ENCODE results near the gene TXNRD2.
"Not testable (repeated sequence)": the region's sequence is repeated elsewhere in the genome, so short reads cannot be mapped to it uniquely, and the experiment has no call there.

The TXNRD2 gene

DNA sequence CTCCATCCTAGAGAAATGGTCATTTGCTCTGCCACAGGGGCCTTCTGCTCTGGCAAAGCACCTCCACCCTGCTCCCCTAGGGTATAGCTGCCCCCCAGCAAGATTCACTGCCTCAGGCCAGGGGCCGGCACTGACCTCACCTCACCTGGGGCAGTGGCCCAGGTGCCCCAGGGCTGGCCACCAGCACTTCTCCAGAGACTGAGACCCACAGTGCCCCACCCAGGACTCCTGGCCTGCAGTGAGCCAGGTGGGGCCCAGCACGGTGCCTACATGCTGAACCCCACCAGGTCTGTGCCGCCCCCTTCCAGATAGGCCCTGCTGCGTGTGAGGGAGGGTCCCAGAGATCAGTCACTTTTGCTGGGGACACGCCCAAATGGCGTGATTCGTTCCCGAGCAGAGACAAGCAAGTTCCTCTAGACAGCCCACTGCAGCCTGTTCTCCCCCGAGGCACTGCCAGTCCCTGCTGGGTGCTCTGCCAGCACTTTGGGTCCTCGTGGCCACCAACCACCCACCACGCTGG is 97.7 kb downstream of the TXNRD2 start:
- Mint-ChIP-seq H3K4me3 (no peak overlapping the region), H3K27me3 (no peaks in the 10 kb centered on the region), H3K36me3 (no peaks in the 10 kb centered on the region), H3K4me1 (peaks cover 12% of the 10 kb centered on the region), H3K27ac (peak overlapping the region; percentile 28), H3K9me3 (no peaks in the 10 kb centered on the region)
- ATAC-seq (ENCODE audit: low read depth), result no peak
- DNase-seq (ENCODE audit: low spot score in 2 of 2), result no peak

DNA sequence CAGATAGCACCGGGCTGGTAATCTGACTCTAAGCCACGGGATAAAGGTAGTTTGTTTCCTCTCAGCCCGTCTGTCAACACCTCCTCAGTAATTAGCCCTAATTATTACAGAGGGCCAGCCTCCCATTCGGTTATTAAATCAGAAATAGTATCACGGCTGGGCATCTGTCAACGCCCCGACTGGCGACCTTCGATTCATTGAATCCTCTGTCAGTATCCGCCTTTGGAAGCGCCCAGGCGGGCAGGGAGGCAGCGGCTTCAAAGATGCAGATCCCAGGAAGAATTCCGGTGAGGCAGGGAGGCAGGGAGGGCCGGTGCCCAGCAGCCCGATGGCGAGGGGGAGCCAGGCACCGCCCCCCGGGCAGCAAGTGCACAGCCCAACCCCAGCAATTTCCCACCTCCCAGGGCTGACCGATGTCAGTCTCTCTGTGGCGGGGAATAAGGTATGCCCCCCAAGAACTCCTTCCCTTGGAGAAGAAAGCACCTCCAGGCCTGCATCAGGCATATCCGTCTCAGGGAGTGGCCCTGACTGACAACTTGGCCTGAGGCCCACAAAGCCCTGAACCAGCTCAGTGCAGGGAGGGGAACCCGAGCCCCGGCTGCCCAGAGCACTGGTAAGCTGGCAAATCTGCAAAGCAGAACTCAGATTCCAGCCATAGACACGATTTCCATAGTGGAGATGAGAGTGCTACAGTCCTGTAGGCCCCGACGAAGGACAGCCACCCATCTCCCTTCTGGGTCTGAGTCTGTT is 98.3 kb downstream of the TXNRD2 start:
- peaks cover 15% of the 10 kb centered on the region for H3K4me1 Mint-ChIP-seq
- H3K9me3 Mint-ChIP-seq, result no peaks in the 10 kb centered on the region
- ATAC-seq (ENCODE audit: low read depth) (no peak), DNase-seq (ENCODE audit: low spot score in 2 of 2) (no peak)
- no peaks in the 10 kb centered on the region for H3K36me3 Mint-ChIP-seq
- no peak overlapping the region for H3K4me3 Mint-ChIP-seq
- no peaks in the 10 kb centered on the region for H3K27me3 Mint-ChIP-seq
- no peak overlapping the region for H3K27ac Mint-ChIP-seq

DNA sequence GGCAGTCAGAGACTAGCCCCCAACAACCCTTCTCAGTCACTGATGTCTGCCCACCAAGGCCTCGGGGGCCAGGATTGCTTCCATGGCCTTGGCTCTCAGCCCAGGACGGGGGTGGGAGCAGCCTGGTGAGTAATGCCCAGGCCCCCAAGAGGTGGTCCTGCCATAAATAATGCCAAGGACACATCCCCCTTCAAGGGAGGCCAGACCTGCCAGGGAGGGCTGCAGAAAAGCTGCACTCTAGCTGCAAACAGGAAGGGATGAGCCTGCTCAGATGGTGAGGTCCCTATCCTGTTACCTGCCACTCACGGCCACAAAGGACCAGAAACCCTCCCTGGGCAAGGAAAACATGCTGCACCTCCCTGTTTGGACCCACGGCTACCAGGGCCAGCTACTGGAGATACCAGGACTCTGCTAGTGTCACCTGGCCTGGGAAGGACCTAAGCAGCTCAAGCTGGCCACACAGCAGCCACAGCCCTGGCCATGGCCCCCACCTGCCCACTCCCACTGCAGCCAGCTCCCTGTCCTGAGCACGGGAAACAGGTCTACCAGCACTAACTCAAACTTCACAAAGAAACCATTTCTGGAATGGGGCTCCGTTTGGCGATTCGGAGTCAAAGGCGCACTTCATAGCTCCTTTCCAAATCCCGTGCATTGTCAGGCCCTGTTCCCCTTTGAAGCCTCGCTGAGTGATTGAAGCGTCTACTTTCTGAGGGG is 99.1 kb downstream of the TXNRD2 start:
- H3K4me3 Mint-ChIP-seq, result no peak overlapping the region
- H3K27ac Mint-ChIP-seq, result no peak overlapping the region
- peaks cover 19% of the 10 kb centered on the region for H3K4me1 Mint-ChIP-seq
- no peaks in the 10 kb centered on the region for H3K9me3 Mint-ChIP-seq
- ATAC-seq (ENCODE audit: low read depth), result no peak
- H3K27me3 Mint-ChIP-seq, result no peaks in the 10 kb centered on the region
- no peak for DNase-seq (ENCODE audit: low spot score in 2 of 2)
- H3K36me3 Mint-ChIP-seq, result no peaks in the 10 kb centered on the region

DNA sequence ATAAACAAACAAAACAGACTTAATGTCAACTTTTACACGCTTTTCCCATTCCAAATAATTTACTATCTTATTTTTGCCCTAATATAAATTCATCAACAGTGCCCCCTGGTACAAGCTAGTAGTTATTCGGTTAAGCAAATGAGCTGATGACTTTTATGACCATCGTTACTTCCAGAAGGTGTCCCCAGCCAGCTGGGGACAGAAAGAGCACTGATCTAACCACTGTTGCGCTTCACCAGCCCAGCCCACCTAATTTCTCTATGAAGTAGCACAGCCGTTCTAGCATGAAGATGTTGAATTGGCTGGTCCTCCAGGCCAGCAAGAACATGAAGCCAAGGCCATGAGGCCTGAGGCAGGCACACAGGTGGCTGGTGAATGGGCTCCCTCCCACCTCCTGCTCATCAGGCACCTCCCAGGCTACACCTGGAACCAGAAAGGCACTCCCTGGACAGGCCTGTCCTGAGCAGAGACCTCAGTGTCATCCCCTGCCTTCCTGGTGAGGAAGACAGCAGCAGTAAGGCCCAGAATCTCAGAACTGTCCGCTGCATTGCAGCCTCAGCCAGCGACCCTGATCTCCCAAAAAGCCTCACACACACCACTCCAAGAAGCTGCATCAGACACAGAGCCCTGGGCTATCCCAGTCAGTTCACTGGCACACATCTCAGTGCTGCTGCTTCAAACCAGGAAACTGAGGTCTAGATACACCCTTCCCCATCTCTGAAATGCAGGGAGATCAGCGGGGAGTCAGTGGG is 99.8 kb downstream of the TXNRD2 start:
- no peak for ATAC-seq (ENCODE audit: low read depth)
- Mint-ChIP-seq H3K36me3 (no peaks in the 10 kb centered on the region), H3K4me1 (peaks cover 19% of the 10 kb centered on the region), H3K27ac (no peak overlapping the region), H3K27me3 (no peaks in the 10 kb centered on the region), H3K4me3 (no peak overlapping the region), H3K9me3 (no peaks in the 10 kb centered on the region)
- DNase-seq (ENCODE audit: low spot score in 2 of 2), result no peak

DNA sequence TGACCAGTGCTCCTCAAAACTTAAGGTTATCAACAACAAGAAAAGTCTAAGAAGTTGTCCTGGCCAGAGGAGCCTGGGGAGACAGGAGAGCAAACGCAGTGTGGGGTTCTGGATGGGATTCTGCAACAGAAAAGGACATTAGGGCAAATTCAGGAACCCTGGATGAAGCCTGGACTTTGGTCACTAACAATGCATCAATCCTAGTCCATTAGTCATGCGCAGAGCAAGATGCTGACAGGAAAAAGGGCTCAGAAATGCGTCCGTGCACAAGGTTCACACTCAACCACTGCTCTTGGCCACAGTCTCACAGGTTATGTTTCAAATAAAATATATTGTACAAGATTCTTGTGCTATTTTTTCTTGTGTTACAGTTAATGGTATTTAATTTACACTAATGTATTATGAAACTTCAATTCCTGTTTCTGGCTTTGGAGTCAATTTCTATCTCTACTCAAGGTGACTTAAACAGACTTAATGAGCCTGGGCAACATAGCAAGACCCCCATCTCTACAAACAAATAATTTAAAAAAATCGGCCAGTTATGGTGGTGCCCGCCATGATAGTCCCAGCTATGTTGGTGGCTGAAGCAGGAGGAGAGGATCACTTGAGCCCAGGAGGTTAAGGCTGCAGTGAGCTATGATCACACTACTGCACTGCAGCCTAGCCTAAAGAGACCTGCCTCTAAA is 100.5 kb downstream of the TXNRD2 start:
- DNase-seq (ENCODE audit: low spot score in 2 of 2) (no peak), ATAC-seq (ENCODE audit: low read depth) (no peak)
- Mint-ChIP-seq H3K4me3 (no peak overlapping the region), H3K27me3 (no peaks in the 10 kb centered on the region), H3K4me1 (peaks cover 19% of the 10 kb centered on the region), H3K9me3 (no peaks in the 10 kb centered on the region), H3K27ac (no peak overlapping the region), H3K36me3 (no peaks in the 10 kb centered on the region)

DNA sequence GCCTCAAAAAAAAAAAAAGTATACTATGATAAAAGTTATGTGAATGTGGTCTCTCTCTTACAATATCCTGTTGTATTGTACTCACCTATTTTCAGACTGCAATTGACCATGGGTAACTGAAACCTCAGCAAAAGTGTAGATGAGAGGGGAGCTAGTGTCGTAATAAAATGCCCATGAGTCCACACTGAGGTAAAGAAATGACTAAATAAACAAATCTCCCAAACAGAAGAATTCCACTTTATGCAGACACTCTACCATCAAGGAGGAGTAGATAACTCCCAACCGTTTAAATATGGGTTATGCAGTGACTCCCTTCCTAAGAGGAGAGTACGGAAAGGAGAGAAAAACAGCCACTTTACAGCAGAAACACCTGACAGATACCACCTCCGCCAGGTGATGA is 101.6 kb downstream of the TXNRD2 start:
- ATAC-seq (ENCODE audit: low read depth) (no peak), DNase-seq (ENCODE audit: low spot score in 2 of 2) (no peak)
- H3K4me1 Mint-ChIP-seq, result peaks cover 18% of the 10 kb centered on the region
- no peak overlapping the region for H3K4me3 Mint-ChIP-seq
- H3K27me3 Mint-ChIP-seq, result no peaks in the 10 kb centered on the region
- no peaks in the 10 kb centered on the region for H3K9me3 Mint-ChIP-seq
- no peaks in the 10 kb centered on the region for H3K36me3 Mint-ChIP-seq
- no peak overlapping the region for H3K27ac Mint-ChIP-seq

DNA sequence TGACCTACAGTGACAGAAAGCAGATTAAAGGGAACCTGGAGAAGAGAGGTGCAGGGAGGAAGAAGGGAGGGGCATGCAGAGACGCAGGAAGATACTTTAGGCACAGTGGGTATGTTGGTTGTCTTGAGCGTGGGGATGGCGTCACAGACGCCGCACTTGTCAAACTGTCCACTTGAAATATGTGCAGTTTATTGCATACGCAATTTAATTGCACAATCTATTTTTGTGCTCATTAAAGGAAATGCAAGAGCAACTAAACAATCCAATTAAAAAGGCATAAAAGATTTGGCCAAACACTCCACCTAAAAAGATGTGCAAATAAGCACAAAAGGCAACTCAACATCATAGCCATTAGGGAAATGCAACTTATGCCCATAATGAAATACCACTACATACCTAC is 103.7 kb downstream of the TXNRD2 start:
- Mint-ChIP-seq H3K27ac (no peak overlapping the region), H3K4me3 (no peak overlapping the region), H3K4me1 (peaks cover 12% of the 10 kb centered on the region), H3K27me3 (no peaks in the 10 kb centered on the region), H3K9me3 (no peaks in the 10 kb centered on the region), H3K36me3 (no peaks in the 10 kb centered on the region)
- ATAC-seq (ENCODE audit: low read depth) (no peak), DNase-seq (ENCODE audit: low spot score in 2 of 2) (no peak)

DNA sequence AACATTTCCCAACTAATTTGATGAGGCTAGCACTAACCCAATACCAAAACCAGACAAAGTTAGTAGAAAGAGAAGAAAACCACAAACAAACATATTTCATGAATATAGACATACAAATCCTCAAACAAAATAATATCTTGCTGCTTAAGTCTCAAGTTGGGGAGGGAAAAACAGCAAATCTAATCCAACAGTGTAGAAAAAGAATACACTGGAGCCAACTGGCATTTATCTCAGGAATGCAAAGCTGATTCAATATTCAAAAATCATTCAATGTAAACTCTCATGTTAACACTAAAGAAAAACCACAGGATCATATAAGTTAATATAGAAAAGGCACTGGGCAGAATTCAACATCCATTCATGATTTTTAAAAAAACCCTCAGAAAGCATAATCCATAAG is 105.1 kb downstream of the TXNRD2 start:
- H3K4me1 Mint-ChIP-seq, result peaks cover 15% of the 10 kb centered on the region
- H3K27me3 Mint-ChIP-seq, result no peaks in the 10 kb centered on the region
- no peak for ATAC-seq (ENCODE audit: low read depth)
- H3K27ac Mint-ChIP-seq, result no peak overlapping the region
- no peaks in the 10 kb centered on the region for H3K9me3 Mint-ChIP-seq
- DNase-seq (ENCODE audit: low spot score in 2 of 2), result no peak
- no peaks in the 10 kb centered on the region for H3K36me3 Mint-ChIP-seq
- H3K4me3 Mint-ChIP-seq, result no peak overlapping the region

DNA sequence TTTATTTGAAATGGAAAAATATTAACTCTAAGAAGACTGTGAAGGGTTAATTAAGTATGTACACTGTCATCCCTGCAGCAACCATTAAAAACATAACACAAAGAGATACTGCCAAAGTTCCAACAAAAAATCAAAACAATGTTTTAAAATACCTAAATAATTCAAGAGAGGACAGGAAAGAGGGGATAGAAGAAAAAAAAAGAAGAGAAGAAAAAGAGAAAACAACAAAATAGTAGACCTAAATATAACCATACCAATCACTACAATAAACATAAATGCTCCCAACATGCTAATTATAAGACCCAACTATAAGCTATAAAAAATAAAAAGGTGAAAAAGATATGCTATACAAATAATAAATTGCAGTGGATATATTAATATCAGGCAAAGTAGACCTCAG is 107.0 kb downstream of the TXNRD2 start:
- Mint-ChIP-seq H3K4me3 (no peak overlapping the region), H3K4me1 (peaks cover 17% of the 10 kb centered on the region), H3K27ac (no peak overlapping the region), H3K36me3 (peaks cover 2% of the 10 kb centered on the region), H3K9me3 (no peaks in the 10 kb centered on the region), H3K27me3 (no peaks in the 10 kb centered on the region)
- DNase-seq (ENCODE audit: low spot score in 2 of 2) (no peak), ATAC-seq (ENCODE audit: low read depth) (no peak)

DNA sequence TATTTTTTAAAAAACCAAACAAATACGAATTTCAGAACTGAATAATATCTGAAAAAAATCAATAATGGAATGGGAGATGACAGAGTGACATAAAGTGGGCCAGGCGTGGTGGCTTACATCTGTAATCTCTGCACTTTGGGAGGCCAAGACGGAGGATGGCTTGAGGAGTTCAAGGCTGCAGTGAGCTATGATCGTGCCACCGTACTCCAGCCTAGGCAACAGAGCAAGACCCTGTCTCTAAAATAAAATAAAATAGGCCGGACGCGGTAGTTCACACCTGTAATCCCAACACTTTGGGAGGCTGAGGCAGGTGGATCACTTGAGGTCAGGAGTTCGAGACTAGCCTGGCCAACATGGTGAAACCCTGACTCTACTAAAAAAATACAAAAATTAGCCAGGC is 108.3 kb downstream of the TXNRD2 start:
- not testable (repeated sequence) for DNase-seq (ENCODE audit: low spot score in 2 of 2); H3K27me3 Mint-ChIP-seq; H3K4me3 Mint-ChIP-seq; H3K36me3 Mint-ChIP-seq; H3K27ac Mint-ChIP-seq; H3K9me3 Mint-ChIP-seq; ATAC-seq (ENCODE audit: low read depth)
- peaks cover 14% of the 10 kb centered on the region for H3K4me1 Mint-ChIP-seq

DNA sequence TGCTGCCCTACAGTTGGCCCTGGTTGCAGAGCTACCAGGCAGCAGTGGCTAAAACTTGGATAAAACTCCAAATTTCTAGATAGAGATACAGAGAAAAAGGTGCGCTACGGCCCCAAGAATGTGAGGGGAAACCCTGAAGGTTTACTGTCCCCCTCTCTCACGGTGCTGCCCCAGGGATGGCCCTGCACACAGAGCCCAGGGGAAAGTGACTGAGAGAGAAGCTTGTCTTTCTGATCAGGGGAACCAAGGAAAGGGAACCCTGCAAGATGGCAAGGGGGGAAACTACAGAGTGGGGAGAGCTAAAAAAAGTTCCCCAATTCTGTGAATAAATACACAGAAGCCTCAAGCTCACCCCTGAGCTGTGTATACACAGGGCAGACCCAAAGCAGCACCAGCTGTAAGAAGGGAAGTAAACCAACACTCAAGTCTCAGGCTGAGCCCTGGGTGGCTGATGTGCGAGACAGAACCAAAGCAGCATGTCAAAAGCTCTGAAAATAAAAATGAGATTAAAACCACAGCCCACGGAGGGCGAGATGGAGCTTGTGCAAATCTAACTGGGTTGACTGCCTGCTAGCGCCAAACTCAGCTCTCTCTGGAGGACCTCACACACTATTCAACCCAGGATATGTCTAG is 109.0 kb downstream of the TXNRD2 start:
- Mint-ChIP-seq H3K4me3 (no peak overlapping the region), H3K36me3 (peaks cover 4% of the 10 kb centered on the region), H3K4me1 (peaks cover 11% of the 10 kb centered on the region), H3K9me3 (no peaks in the 10 kb centered on the region), H3K27me3 (no peaks in the 10 kb centered on the region), H3K27ac (no peak overlapping the region)
- DNase-seq (ENCODE audit: low spot score in 2 of 2) (no peak), ATAC-seq (ENCODE audit: low read depth) (peak; percentile 41)

DNA sequence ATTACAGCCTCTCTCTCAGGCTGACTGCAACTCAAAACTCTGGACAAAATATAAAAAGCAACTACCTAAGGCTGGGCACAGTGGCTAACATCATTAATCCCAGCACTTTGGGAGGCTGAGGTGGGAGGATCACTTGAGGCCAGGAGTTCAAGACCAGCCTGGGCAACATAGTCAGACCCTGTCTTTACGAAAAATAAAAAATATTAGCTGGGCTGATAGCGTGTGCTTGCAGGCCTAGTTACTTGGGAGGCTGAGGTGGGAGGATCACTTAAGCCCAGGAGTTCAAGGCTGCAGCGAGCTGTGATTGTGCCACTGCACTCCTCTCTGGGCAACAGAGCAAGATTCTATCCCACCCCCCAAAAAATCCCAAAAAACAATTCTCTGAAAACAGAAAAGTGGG is 109.6 kb downstream of the TXNRD2 start:
- not testable (repeated sequence) for H3K9me3 Mint-ChIP-seq; H3K4me3 Mint-ChIP-seq; H3K36me3 Mint-ChIP-seq; H3K4me1 Mint-ChIP-seq; DNase-seq (ENCODE audit: low spot score in 2 of 2); ATAC-seq (ENCODE audit: low read depth); H3K27ac Mint-ChIP-seq; H3K27me3 Mint-ChIP-seq

DNA sequence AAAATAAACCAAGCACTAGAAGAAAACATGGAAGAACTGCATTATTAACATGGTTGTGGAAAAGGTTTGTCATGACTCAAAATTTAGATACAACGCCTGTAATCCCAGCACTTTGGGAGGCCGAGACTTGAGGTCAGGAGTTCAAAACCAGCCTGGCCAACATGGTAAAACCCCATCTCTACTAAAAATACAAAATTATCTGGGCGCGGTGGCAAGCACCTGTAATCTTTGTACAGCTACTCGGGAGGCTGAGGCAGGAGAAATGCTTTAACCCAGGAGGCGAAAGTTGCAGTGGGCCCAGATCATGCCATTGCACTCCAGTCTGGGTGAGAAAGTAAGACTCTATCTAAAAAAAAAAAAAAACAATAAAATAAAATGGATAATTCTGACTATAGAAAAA is 110.6 kb downstream of the TXNRD2 start:
- no peaks in the 10 kb centered on the region for H3K9me3 Mint-ChIP-seq
- H3K4me3 Mint-ChIP-seq, result no peak overlapping the region
- H3K36me3 Mint-ChIP-seq, result peaks cover 6% of the 10 kb centered on the region
- peaks cover 12% of the 10 kb centered on the region for H3K4me1 Mint-ChIP-seq
- no peak for ATAC-seq (ENCODE audit: low read depth)
- H3K27me3 Mint-ChIP-seq, result no peaks in the 10 kb centered on the region
- no peak overlapping the region for H3K27ac Mint-ChIP-seq
- no peak for DNase-seq (ENCODE audit: low spot score in 2 of 2)
